Ectodermal cell (in vitro differentiated cells): Measurements from ENCODE around the gene MSI2.

Source experiments
- H3K27ac ChIP-seq: 2 replicates; pipeline ENCODE4 v1.7.0; 2013; ENCODE audit warnings: mild to moderate bottlenecking, low read depth, low read length; ENCODE audit not compliant: insufficient read depth, poor library complexity, severe bottlenecking
- H3K27me3 ChIP-seq: 2 replicates; pipeline ENCODE4 v1.7.0; 2013; ENCODE audit warnings: mild to moderate bottlenecking, low read length; ENCODE audit not compliant: insufficient read depth, control insufficient read depth, poor library complexity, severe bottlenecking
- H3K36me3 ChIP-seq: one replicate; pipeline ENCODE4 v1.7.0; 2013; ENCODE audit warnings: low read length; ENCODE audit not compliant: control insufficient read depth, insufficient read depth
- H3K4me1 ChIP-seq: one replicate; pipeline ENCODE4 v1.7.0; 2013; ENCODE audit warnings: low read length; ENCODE audit not compliant: control insufficient read depth, insufficient read depth
- H3K4me3 ChIP-seq: 2 replicates; pipeline ENCODE4 v1.7.0; 2013; ENCODE audit warnings: low read depth, low read length, control low read depth; ENCODE audit not compliant: insufficient read depth
- H3K9me3 ChIP-seq: 2 replicates; pipeline ENCODE4 v1.7.0; 2013; ENCODE audit warnings: mild to moderate bottlenecking, low read length, moderate library complexity; ENCODE audit not compliant: control insufficient read depth
- WGBS, 2 experiments: methylation state at CpG; one replicate each; pipeline ENCODE4 v1.1.7; 2013; ENCODE audit warnings: missing lambda C conversion rate in 2 of 2; 5-methylcytosine and 5-hydroxymethylcytosine counted together

Gene MSI2

GRCh38 chr17:57418463-57419246, 162.3 kb downstream of the MSI2 start:
- Histone ChIP-seq H3K4me1 (peaks cover 4% of the 10 kb centered on the region), H3K4me3 (no peak overlapping the region), H3K27ac (no peak overlapping the region), H3K36me3 (no peaks in the 10 kb centered on the region), H3K27me3 (no peaks in the 10 kb centered on the region), H3K9me3 (no peaks in the 10 kb centered on the region)
- 85 to 86% methylated on average over 7 of the region's 7 CpGs for WGBS, 2 experiments

DNA sequence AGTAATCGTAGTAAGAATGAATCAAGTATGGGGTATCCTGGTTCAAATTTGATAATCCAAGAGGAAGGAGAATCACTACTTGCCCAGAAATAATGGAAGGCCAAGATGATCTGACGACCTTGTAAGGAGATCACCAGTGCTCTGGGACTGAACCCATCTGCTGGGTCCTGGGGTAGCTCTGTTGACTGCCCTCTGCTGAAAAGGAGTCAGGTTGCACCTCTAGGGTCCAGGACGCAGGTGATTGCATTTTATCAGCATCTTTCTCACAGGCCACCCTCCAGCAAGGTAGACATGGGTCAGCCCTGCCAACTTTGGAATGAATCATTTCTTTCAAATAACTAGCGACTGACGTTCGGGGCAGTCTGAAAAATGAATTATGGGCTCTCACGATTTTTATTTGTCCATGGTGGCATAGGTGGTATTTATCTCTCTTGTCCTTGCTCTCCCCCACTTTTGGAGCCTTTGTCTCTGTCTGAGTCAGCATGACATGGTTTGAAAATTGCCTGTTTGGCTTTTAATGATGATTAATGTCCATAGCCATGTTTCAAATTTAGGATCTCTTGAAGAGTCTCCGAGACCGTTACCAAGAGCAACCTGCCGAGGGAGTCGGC, 163.7 kb downstream of the MSI2 start:
- WGBS, 2 experiments: 94% methylated on average over 11 of the region's 11 CpGs
- Histone ChIP-seq H3K4me1 (peaks cover 9% of the 10 kb centered on the region), H3K9me3 (no peaks in the 10 kb centered on the region), H3K27ac (no peak overlapping the region), H3K36me3 (no peaks in the 10 kb centered on the region), H3K27me3 (no peaks in the 10 kb centered on the region), H3K4me3 (no peak overlapping the region)

DNA sequence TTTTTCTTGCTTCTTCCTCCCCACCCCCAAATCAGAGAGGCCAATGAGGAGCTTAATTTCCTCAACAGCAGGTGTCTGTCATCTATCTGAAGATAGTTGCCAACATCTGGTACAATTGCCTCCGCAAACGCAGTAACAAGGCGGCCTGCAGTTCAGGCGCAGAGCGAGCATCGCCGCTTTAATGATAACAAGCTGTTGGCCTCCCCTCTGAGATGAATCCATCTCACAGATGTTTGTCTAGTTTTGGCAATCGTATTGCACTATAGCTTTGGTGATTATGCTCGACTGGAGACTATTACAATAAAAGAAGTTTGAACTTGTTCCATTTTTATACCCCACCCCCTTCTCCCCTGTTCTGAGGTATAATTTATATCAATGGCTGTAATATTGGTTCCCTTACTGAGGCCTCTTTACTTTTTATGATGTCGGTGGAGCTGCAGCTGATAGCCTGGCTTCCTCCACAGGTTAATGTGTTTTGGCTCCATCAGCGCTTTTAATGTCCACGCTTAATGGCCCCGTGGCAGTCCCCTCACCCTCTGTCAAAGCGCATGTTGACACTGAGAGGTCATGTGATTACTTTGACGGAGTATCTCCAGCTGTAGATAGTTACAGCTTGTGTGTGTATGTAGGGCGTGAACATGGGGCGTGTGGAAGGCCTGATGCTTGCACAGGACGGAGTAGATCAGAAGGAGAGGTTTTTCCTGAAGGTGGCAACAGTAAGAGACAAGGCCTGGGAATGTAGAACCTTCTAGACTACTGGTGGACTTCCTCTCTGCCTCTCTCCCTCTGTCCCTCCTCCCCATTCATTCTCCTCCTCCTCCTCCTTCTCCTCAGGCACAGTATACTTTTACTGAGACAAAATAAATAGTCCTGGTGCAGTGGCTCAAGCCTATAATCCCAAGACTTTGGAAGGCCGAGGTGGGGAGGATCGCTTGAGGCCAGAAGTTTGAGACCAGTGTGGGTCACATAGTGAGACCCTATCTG, 164.7 kb downstream of the MSI2 start:
- Histone ChIP-seq H3K4me1 (peaks cover 14% of the 10 kb centered on the region), H3K9me3 (no peaks in the 10 kb centered on the region), H3K27me3 (no peaks in the 10 kb centered on the region), H3K4me3 (no peak overlapping the region), H3K36me3 (no peaks in the 10 kb centered on the region), H3K27ac (no peak overlapping the region)
- 95 to 97% methylated on average over 20 of the region's 20 CpGs for WGBS, 2 experiments

- no peaks in the 10 kb centered on the region for H3K9me3 ChIP-seq
- peaks cover 11% of the 10 kb centered on the region for H3K4me1 ChIP-seq
- no peak overlapping the region for H3K4me3 ChIP-seq
- no peaks in the 10 kb centered on the region for H3K36me3 ChIP-seq
- no peaks in the 10 kb centered on the region for H3K27me3 ChIP-seq
- no peak overlapping the region for H3K27ac ChIP-seq
- WGBS, 2 experiments: 92 to 96% methylated on average over 8 to 9 of the region's 9 CpGs
Observed at GRCh38 chr17:57422574-57423164, 166.3 kb downstream of the MSI2 start.

GRCh38 chr17:57423541-57423940, 167.2 kb downstream of the MSI2 start:
- Histone ChIP-seq H3K27ac (no peak overlapping the region), H3K4me1 (peaks cover 10% of the 10 kb centered on the region), H3K4me3 (no peak overlapping the region), H3K27me3 (no peaks in the 10 kb centered on the region), H3K36me3 (no peaks in the 10 kb centered on the region), H3K9me3 (no peaks in the 10 kb centered on the region)
- 83 to 84% methylated on average over 4 to 6 of the region's 6 CpGs for WGBS, 2 experiments

DNA sequence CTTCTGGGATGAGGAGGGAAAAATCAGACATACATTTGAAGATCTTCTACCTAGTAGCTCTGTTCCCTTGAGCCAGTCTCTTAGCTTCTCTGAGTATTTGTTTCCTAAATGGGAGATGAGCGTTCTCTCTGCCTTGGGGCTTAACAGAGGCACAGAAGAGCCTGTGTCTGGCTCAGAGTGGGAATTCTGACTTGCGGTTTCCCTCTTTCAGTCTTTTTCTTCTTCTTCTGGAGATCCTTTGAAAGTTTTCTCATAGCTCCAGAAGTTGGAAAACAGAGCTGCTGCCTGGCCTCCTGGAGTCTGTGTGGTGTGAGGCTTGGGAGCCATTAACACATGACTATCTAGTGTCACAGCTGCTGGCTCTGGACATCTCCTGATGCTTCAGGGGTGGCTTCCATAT, 167.9 kb downstream of the MSI2 start:
- WGBS, 2 experiments: 91 to 98% methylated on average over 2 of the region's 2 CpGs
- no peaks in the 10 kb centered on the region for H3K27me3 ChIP-seq
- no peak overlapping the region for H3K4me3 ChIP-seq
- H3K36me3 ChIP-seq: no peaks in the 10 kb centered on the region
- no peaks in the 10 kb centered on the region for H3K9me3 ChIP-seq
- no peak overlapping the region for H3K27ac ChIP-seq
- peaks cover 10% of the 10 kb centered on the region for H3K4me1 ChIP-seq

- no peaks in the 10 kb centered on the region for H3K27me3 ChIP-seq
- H3K36me3 ChIP-seq: no peaks in the 10 kb centered on the region
- H3K9me3 ChIP-seq: no peaks in the 10 kb centered on the region
- 74 to 80% methylated on average over 5 of the region's 5 CpGs for WGBS, 2 experiments
- peaks cover 10% of the 10 kb centered on the region for H3K4me1 ChIP-seq
- no peak overlapping the region for H3K27ac ChIP-seq
- no peak overlapping the region for H3K4me3 ChIP-seq
Observed at GRCh38 chr17:57424777-57425188, 168.5 kb downstream of the MSI2 start.

GRCh38 chr17:57425431-57425830, 169.1 kb downstream of the MSI2 start:
- 88 to 100% methylated on average over 3 to 5 of the region's 5 CpGs for WGBS, 2 experiments
- Histone ChIP-seq H3K9me3 (no peaks in the 10 kb centered on the region), H3K4me3 (no peak overlapping the region), H3K27ac (no peak overlapping the region), H3K27me3 (no peaks in the 10 kb centered on the region), H3K36me3 (no peaks in the 10 kb centered on the region), H3K4me1 (peaks cover 10% of the 10 kb centered on the region)

GRCh38 chr17:57425903-57426880, 169.9 kb downstream of the MSI2 start:
- 47% methylated on average over 10 of the region's 10 CpGs for WGBS, 2 experiments
- Histone ChIP-seq H3K4me3 (no peak overlapping the region), H3K9me3 (no peaks in the 10 kb centered on the region), H3K36me3 (no peaks in the 10 kb centered on the region), H3K27ac (no peak overlapping the region), H3K27me3 (no peaks in the 10 kb centered on the region), H3K4me1 (peaks cover 10% of the 10 kb centered on the region)
